Neural crest cell (in vitro differentiated cells): Measurements from ENCODE around the gene TMEM161A. TPM values are rescaled to one million over a fixed set of nuclear protein-coding genes. Genes with fewer than 3 reads are reported as not detected.

Experiments
- DNase-seq: peaks from one replicate; pipeline ENCODE4 v3.0.0; 2021; ENCODE audit warnings: low read depth, mixed read lengths, low spot score
- H3K27ac Mint-ChIP-seq: one replicate; pipeline ENCODE4 v1.8.0; 2021; ENCODE audit warnings: mild to moderate bottlenecking, mixed read lengths; ENCODE audit not compliant: unreplicated experiment
- H3K27me3 Mint-ChIP-seq: 2 replicates; pipeline ENCODE4 v1.8.0; 2021; ENCODE audit warnings: low read depth, mild to moderate bottlenecking, mixed read lengths
- H3K36me3 Mint-ChIP-seq: 2 replicates; pipeline ENCODE4 v1.8.0; 2021; ENCODE audit warnings: low read depth, mild to moderate bottlenecking, mixed read lengths
- H3K4me1 Mint-ChIP-seq: 2 replicates; pipeline ENCODE4 v1.8.0; 2021; ENCODE audit warnings: mixed read lengths
- H3K4me3 Mint-ChIP-seq: one replicate; pipeline ENCODE4 v1.8.0; 2021; ENCODE audit warnings: mild to moderate bottlenecking, mixed read lengths
- H3K9me3 Mint-ChIP-seq: 2 replicates; pipeline ENCODE4 v1.8.0; 2021; ENCODE audit warnings: mixed read lengths
- CTCF ChIP-seq: fragments of 200-600 bp; sonication (generic); conservative IDR thresholded peaks from 2 replicates; pipeline ENCODE4 v1.5.0; 2021; ENCODE audit warnings: antibody characterized with exemption, mild to moderate bottlenecking
- total RNA-seq: library from RNA; stranded (reverse); gene quantifications from 2 replicates; pipeline ENCODE4 v1.2.1, GENCODE V29; 2021

TMEM161A gene
- total RNA-seq, 1 donor from 2014 or later: 44.8 TPM

- Mint-ChIP-seq H3K27ac (no peak overlapping the region), H3K4me3 (no peak overlapping the region), H3K9me3 (no peaks in the 10 kb centered on the region), H3K36me3 (no peaks in the 10 kb centered on the region), H3K27me3 (no peaks in the 10 kb centered on the region), H3K4me1 (no peaks in the 10 kb centered on the region)
- no peak for TF ChIP-seq CTCF
- DNase-seq: no peak
Measured at GRCh38 chr19:19160461-19161035, 22.3 kb upstream of the TMEM161A start.

DNA sequence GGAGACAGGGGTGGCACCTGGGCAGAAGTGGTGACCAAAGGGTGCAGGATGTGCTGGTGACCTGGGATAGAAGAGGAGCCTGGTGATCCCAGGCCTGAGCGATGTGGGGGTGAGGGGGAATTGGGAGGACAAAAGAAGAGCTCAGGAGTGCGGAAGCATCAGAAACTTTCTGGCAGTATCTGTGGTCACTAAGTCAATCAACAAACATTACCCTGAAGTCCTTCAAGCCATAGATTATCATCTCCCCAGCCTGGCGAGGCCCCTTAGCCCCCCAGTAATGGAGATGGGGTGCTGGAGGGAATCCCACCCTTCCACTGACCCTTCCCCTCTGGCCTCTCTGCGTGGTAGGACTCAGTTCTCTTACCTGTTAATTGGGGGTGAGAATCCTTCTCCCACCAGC is 21.3 kb upstream of the TMEM161A start:
- no peak for DNase-seq
- Mint-ChIP-seq H3K4me1 (no peaks in the 10 kb centered on the region), H3K4me3 (no peak overlapping the region), H3K27me3 (no peaks in the 10 kb centered on the region), H3K27ac (no peak overlapping the region), H3K36me3 (no peaks in the 10 kb centered on the region), H3K9me3 (no peaks in the 10 kb centered on the region)
- no peak for TF ChIP-seq CTCF

GRCh38 chr19:19157808-19158207 is 19.5 kb upstream of the TMEM161A start:
- H3K9me3 Mint-ChIP-seq: no peaks in the 10 kb centered on the region
- no peak overlapping the region for H3K4me3 Mint-ChIP-seq
- DNase-seq: no peak
- no peak for TF ChIP-seq CTCF
- H3K27ac Mint-ChIP-seq: no peak overlapping the region
- no peaks in the 10 kb centered on the region for H3K4me1 Mint-ChIP-seq
- H3K36me3 Mint-ChIP-seq: no peaks in the 10 kb centered on the region
- no peaks in the 10 kb centered on the region for H3K27me3 Mint-ChIP-seq

DNA sequence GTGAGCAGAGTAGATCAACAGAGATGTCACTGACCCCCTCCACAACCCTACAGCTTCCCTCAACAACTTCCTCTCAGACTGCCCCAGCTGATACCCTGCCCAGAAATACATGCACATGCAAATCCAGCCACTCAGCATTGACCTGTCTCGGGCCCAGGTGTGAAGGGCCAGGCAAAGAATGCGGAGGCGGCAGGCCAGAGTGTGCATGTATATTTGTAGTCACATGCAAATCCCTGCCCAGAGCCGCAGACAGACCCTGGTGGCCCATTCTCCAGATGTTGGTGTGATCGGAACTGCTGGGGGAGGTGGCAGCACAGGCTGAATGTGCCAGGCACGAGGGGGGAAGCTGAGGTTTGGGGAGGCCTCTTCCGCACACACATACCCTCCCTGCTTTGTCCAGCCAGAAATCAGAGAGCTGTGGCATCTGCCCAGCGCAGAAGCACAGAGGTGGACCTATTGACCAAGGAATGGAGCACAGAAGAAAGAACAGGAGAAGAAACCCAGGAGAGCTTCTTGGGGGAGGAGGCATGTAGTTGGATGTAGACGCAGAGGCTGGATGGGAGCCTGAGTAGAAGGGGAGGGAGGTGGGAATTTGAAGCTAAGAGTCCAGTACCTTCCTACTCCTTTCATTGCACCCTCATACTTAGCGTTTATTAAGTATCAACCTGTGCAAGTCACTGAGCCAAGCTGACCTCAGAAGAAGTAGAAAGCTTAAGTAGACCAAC is 17.4 kb upstream of the TMEM161A start:
- no peak for DNase-seq
- no peaks in the 10 kb centered on the region for H3K9me3 Mint-ChIP-seq
- no peaks in the 10 kb centered on the region for H3K36me3 Mint-ChIP-seq
- TF ChIP-seq CTCF: no peak
- H3K4me3 Mint-ChIP-seq: no peak overlapping the region
- H3K27me3 Mint-ChIP-seq: no peaks in the 10 kb centered on the region
- H3K27ac Mint-ChIP-seq: no peak overlapping the region
- H3K4me1 Mint-ChIP-seq: no peaks in the 10 kb centered on the region

GRCh38 chr19:19154768-19155494 is 16.7 kb upstream of the TMEM161A start:
- Mint-ChIP-seq H3K4me1 (no peaks in the 10 kb centered on the region), H3K36me3 (no peaks in the 10 kb centered on the region), H3K27ac (no peak overlapping the region), H3K9me3 (no peaks in the 10 kb centered on the region), H3K4me3 (no peak overlapping the region), H3K27me3 (no peaks in the 10 kb centered on the region)
- no peak for TF ChIP-seq CTCF
- no peak for DNase-seq
